ENCODE data around the gene LY6G5C.

- TF ChIP-seq CTCF (IDR thresholded peaks at IDR 0.05 in 8 of 11, conservative IDR thresholded peaks at IDR 0.05 in 3 of 11) (no peak), POLR2A (IDR thresholded peaks at IDR 0.05) (peak; percentile 48 to 87 (median 70))
Observed at GRCh38 chr6:31660381-31661261, 20.2 kb downstream of the LY6G5C start, which contains the start of gene C6orf47.

Measured in spleen (tissue), 7 donors.